GM18517 (cell line): ENCODE data around the gene ABCG1.

Experiments used
- ATAC-seq: cut with Tn5 transposase; IDR thresholded peaks from one replicate; pipeline ENCODE4 v1.9.1; 2021; ENCODE audit warnings: mild to moderate bottlenecking, moderate library complexity; ENCODE audit not compliant: unreplicated experiment

Gene ABCG1

GRCh38 chr21:42316891-42317290 is 98.0 kb downstream of the ABCG1 start:
- ATAC-seq = no peak

- no peak for ATAC-seq
Observed at GRCh38 chr21:42317341-42317741, 98.4 kb downstream of the ABCG1 start.

- no peak for ATAC-seq
Observed at GRCh38 chr21:42317826-42318746, 99.1 kb downstream of the ABCG1 start.

GRCh38 chr21:42319376-42319775 is 100.4 kb downstream of the ABCG1 start:
- no peak for ATAC-seq

- no peak for ATAC-seq
Observed at GRCh38 chr21:42319851-42320572, 101.1 kb downstream of the ABCG1 start.

- no peak for ATAC-seq
Observed at GRCh38 chr21:42320791-42321190, 101.9 kb downstream of the ABCG1 start.

GRCh38 chr21:42321231-42321630 is 102.3 kb downstream of the ABCG1 start:
- no peak for ATAC-seq

DNA sequence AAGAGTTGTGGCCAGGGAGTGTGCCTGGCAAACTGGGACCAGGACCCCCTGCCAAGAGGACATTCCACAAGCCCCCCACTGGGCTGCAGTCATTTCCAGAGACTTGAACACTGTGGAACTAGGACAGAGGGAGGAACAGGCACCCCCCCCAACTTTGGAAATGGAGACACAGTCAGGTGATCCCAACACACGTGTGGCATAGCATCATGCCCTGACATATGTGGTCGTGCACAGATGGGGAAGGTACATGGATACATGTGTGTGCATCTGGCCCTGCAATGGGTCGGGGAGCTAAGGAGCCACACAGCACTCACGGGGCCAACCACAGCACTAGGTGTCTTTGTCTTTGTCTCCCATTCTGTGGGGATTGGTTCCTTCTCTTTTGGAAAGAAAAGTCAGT is 102.9 kb downstream of the ABCG1 start:
- ATAC-seq = no peak

DNA sequence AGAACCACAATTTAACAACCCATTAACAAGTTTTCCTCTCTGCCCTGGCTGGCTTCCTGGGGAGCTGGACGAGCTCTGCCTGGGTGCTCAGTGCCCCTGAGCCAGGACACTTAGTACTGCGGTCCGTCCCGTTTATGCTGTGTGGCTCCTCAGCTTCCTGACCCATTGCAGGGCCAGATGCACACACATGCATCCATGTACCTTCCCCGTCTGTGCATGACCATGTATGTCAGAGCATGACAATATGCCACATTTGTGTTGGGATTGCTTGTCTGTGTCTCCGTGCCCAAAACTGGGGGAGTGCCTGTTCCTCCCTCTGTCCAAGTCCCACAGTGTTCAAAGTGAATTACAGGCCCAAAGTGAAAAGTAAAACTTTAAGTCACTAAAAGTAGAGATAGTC is 106.0 kb downstream of the ABCG1 start:
- no peak for ATAC-seq

GRCh38 chr21:42330380-42331371 is 111.7 kb downstream of the ABCG1 start:
- no peak for ATAC-seq

DNA sequence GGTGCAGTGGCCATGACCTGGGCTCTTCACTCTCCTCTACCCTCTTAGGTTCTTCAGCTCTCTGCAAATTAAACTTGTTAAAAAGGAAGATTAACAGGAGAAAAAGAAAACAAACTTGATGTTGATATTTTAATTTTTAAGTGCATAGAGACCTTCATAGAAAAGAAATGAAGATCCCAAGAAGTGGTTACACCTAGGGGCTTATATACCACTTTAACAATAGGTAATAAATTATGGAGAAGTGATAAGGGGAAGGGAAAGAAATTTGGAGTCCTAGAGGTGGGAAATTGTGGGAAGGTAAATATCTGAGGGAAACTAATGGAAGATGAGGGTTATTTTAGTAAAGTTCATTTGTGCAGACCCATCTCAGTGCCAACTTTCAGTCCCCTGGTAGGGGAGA is 112.7 kb downstream of the ABCG1 start:
- ATAC-seq = no peak

GRCh38 chr21:42332557-42333317 is 113.8 kb downstream of the ABCG1 start:
- ATAC-seq = no peak

GRCh38 chr21:42336054-42336453 is 117.1 kb downstream of the ABCG1 start:
- ATAC-seq = no peak

DNA sequence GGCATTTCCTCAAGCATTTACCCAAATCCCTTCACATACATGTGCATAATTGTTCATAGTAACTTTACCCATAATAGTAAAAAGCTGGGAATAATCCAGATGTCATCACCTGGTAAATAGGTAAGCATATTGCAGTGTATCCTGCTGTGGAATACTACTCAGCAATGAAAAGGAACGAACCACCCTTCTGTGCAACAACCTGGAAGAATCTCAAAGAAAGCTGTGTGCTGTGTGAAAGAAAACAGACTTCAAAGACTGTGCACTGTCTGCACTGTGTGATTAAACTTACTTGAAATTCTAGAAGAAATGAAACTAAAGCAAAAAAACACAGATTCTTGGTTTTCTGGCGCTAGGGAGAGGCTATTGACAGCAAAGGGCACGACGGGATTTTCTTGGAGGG is 118.3 kb downstream of the ABCG1 start:
- no peak for ATAC-seq

DNA sequence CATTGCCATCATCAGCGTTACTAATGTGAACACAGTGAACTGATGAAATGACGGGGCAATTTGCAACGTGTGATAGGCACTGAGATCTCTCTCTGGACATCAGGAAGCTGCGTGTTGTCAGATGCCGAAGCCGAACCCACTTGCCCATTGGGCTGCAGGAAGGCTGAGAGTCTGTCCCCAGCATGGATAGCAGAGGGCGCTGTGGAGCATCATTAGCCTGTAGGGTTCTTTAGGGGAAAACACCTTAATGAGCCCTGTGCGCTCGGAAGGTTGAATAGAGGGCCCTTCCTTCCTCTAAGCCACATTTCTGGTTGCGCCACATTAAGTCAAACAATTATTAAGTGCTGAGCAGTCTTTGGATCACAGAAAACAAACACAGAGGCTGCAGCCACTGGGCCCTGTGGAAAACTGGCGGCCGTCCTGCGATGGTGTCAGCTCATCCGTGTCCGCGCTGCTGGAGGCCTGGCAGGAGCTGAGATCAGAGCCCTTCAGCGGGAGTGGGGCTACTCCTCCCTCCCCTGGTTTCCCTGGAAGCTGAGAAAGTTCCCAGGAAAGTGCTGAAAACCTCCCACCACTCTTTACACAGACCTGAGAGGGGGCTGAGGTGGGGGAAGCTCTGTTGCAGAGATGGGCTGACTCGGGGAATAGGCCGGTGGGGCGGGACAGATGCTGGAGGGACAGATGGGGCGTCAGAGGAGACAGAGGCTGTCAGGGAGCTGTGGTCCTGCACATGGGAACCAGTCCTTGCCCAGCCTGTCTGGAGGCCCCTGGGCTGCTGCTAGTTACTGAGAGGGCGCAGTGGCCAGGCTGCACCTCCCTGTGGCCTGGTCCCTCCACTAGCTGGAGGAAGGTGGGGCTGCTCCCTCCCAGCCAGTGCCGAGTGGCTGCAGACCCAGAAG is 119.1 kb downstream of the ABCG1 start:
- ATAC-seq = no peak

DNA sequence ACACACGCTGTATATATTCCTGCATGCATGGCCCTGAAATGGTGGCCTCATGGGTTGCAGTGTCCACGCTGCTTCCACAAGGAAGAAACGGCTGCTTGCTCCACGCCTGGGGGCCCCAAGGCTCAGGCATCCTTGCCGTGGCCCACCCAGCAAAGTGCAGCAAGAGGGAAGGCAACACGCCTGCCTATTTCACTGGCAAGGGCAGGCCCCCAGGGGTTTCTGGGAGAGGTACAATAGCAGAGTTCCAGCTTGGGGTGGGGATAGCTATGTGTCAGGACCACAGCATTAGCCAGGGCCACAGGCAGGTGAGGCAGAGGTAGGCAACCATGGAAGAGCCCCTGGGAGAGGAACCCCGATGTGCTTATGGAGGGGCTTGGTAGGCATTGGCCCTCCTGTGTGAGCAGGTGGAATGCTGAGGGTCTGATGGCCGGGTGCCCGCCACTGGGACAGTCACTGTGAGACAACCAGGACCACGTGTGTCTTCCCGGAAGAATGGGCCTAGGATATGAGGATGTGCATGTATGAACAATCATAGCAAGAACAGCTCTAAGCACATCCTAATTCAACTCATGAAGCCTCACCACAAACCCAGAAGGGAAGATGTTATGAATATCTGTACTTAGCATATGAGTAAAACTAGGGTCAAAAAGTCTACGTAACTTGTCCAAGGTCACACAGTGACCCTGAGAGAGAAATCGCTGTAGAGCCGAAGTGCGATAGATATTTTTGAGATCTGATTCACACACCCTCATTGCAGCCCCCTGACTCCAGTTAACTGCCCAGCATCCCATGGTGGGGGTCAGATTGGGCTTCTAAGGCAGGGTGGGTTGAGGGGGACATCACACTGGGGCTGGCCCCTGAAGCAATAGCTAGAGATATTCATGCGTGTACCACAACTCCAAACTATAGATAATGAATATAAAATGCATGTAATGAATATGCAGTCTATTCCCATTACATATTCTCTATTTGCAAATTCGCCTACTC is 120.1 kb downstream of the ABCG1 start:
- ATAC-seq = no peak

- no peak for ATAC-seq
Observed at GRCh38 chr21:42340187-42341050, 121.5 kb downstream of the ABCG1 start.
